Measurements from ENCODE around the gene GTF2E1. TPM values are rescaled to one million over a fixed set of nuclear protein-coding genes. Genes with fewer than 3 reads are reported as not detected.
"Not testable (repeated sequence)": the region's sequence is repeated elsewhere in the genome, so short reads cannot be mapped to it uniquely, and the experiment has no call there.

The GTF2E1 gene
- total RNA-seq, 2 experiments from 2014 or later = 14.8 to 40.8 TPM

GRCh38 chr3:120775411-120775810 is 32.9 kb downstream of the GTF2E1 start:
- POLR2A ChIA-PET = interaction anchor here (1.6 to 1.7 kb wide), 2 partner anchors 10 to 34 kb away, joined by 3 to 4 read pairs; no protein-coding TSS in a partner anchor

DNA sequence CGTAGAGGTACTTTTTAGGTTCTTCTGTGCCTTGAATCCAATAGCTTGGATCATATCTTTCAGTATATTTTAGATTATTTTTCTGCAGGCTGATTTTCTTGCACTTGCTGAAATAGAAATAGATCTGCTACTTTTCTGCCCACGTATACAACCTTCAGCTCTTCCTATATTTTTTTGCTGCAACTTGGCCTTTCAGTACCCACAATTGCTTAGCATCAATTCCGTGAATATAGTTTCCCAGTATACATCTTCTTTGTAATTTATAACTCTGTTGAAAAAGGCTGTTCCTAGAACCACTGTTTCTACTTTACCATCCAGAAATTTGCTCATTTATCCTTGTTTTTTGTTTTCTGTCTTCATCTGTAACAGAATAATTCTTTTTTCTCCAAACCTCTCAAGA is 36.2 kb downstream of the GTF2E1 start:
- H3K9me2 ChIP-seq (ENCODE audit: insufficient read depth, low read length) = no peaks in the 10 kb centered on the region
- ChIA-PET POLR2A (interaction anchor here (0.6 to 2.3 kb wide), 4 partner anchors 10 to 761 kb away, joined by 3 to 8 read pairs (median 4); no protein-coding TSS in a partner anchor), CTCF (ENCODE audit: unreplicated experiment) (interaction anchor here (0.6 kb wide), 1 partner anchor 21 kb away, joined by 3 read pairs; no protein-coding TSS in a partner anchor)
- H3K4me1 ChIP-seq (ENCODE audit: insufficient read depth, low read length, poor library complexity, severe bottlenecking) = no peaks in the 10 kb centered on the region
- no peak overlapping the region for H3K4me2 ChIP-seq (ENCODE audit: low read length)
- BruUV-seq (replicated peaks) = no TSS peak
- peaks cover 75% of the 10 kb centered on the region for H3K36me3 ChIP-seq (ENCODE audit: insufficient read depth, low read length)
- no peaks in the 10 kb centered on the region for H3K9me3 ChIP-seq (ENCODE audit: low read length)
- H3K4me3 ChIP-seq (ENCODE audit: low read depth, low read length, poor library complexity, severe bottlenecking) = no peak overlapping the region
- no peak for DNase-seq (ENCODE audit: low spot score)
- no peaks in the 10 kb centered on the region for H4K20me1 ChIP-seq (ENCODE audit: insufficient read depth, low read length)
- TF ChIP-seq, protein P1, sequence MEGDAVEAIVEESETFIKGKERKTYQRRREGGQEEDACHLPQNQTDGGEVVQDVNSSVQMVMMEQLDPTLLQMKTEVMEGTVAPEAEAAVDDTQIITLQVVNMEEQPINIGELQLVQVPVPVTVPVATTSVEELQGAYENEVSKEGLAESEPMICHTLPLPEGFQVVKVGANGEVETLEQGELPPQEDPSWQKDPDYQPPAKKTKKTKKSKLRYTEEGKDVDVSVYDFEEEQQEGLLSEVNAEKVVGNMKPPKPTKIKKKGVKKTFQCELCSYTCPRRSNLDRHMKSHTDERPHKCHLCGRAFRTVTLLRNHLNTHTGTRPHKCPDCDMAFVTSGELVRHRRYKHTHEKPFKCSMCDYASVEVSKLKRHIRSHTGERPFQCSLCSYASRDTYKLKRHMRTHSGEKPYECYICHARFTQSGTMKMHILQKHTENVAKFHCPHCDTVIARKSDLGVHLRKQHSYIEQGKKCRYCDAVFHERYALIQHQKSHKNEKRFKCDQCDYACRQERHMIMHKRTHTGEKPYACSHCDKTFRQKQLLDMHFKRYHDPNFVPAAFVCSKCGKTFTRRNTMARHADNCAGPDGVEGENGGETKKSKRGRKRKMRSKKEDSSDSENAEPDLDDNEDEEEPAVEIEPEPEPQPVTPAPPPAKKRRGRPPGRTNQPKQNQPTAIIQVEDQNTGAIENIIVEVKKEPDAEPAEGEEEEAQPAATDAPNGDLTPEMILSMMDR (conservative IDR thresholded peaks at IDR 0.05; ENCODE audit: low read length) = no peak
- no peak for TF ChIP-seq EZH2phosphoT487 (IDR thresholded peaks at IDR 0.05; ENCODE audit: borderline replicate concordance, low read depth, low read length)
- intact Hi-C loops (cut with micrococcal nuclease; ENCODE audit: unreplicated experiment) = no loop called here
- no peak overlapping the region for H3K27ac ChIP-seq (ENCODE audit: low read depth, low read length, poor library complexity, severe bottlenecking)
- no peak overlapping the region for H2AFZ ChIP-seq (ENCODE audit: low read length)
- H3K79me2 ChIP-seq (ENCODE audit: insufficient read depth, low read depth, low read length) = no peaks in the 10 kb centered on the region

More at GRCh38 chr3:120775411-120775810, 32.9 kb downstream of the GTF2E1 start:
- H3K79me2 ChIP-seq (ENCODE audit: insufficient read depth, low read depth, low read length) = no peaks in the 10 kb centered on the region
- H3K27ac ChIP-seq (ENCODE audit: low read depth, low read length, poor library complexity, severe bottlenecking) = no peak overlapping the region
- no peak overlapping the region for H2AFZ ChIP-seq (ENCODE audit: low read length)
- no peaks in the 10 kb centered on the region for H3K4me1 ChIP-seq (ENCODE audit: insufficient read depth, low read length, poor library complexity, severe bottlenecking)
- H3K9me2 ChIP-seq (ENCODE audit: insufficient read depth, low read length) = no peaks in the 10 kb centered on the region
- H3K36me3 ChIP-seq (ENCODE audit: insufficient read depth, low read length) = peaks cover 83% of the 10 kb centered on the region
- DNase-seq (ENCODE audit: low spot score) = no peak
- intact Hi-C loops (cut with micrococcal nuclease; ENCODE audit: unreplicated experiment) = no loop called here
- H4K20me1 ChIP-seq (ENCODE audit: insufficient read depth, low read length) = no peaks in the 10 kb centered on the region
- BruUV-seq (replicated peaks) = no TSS peak
- H3K4me2 ChIP-seq (ENCODE audit: low read length) = no peak overlapping the region
- CTCF ChIA-PET (ENCODE audit: unreplicated experiment) = no interaction called here
- H3K4me3 ChIP-seq (ENCODE audit: low read depth, low read length, poor library complexity, severe bottlenecking) = no peak overlapping the region
- no peak for TF ChIP-seq EZH2phosphoT487 (IDR thresholded peaks at IDR 0.05; ENCODE audit: borderline replicate concordance, low read depth, low read length)
- TF ChIP-seq, protein P1 (conservative IDR thresholded peaks at IDR 0.05; ENCODE audit: low read length) = no peak
- no peaks in the 10 kb centered on the region for H3K9me3 ChIP-seq (ENCODE audit: low read length)

- TF ChIP-seq, protein P1 (conservative IDR thresholded peaks at IDR 0.05; ENCODE audit: low read length) = no peak
- TF ChIP-seq EZH2phosphoT487 (IDR thresholded peaks at IDR 0.05; ENCODE audit: borderline replicate concordance, low read depth, low read length) = no peak
- Histone ChIP-seq H3K79me2 (ENCODE audit: insufficient read depth, low read depth, low read length) (no peaks in the 10 kb centered on the region), H3K4me2 (ENCODE audit: low read length) (no peak overlapping the region), H3K36me3 (ENCODE audit: insufficient read depth, low read length) (peaks cover 65% of the 10 kb centered on the region), H3K27ac (ENCODE audit: low read depth, low read length, poor library complexity, severe bottlenecking) (no peak overlapping the region), H3K4me1 (ENCODE audit: insufficient read depth, low read length, poor library complexity, severe bottlenecking) (peaks cover 3% of the 10 kb centered on the region), H3K4me3 (ENCODE audit: low read depth, low read length, poor library complexity, severe bottlenecking) (no peak overlapping the region), H3K9me2 (ENCODE audit: insufficient read depth, low read length) (no peaks in the 10 kb centered on the region), H2AFZ (ENCODE audit: low read length) (no peak overlapping the region), H4K20me1 (ENCODE audit: insufficient read depth, low read length) (no peaks in the 10 kb centered on the region), H3K9me3 (ENCODE audit: low read length) (no peaks in the 10 kb centered on the region)
- CTCF ChIA-PET (ENCODE audit: unreplicated experiment) = no interaction called here
- intact Hi-C loops (cut with micrococcal nuclease; ENCODE audit: unreplicated experiment) = no loop called here
- POLR2A ChIA-PET = interaction anchor here (1.5 kb wide), 1 partner anchor 11 kb away, joined by 3 read pairs; no protein-coding TSS in a partner anchor
- no TSS peak for BruUV-seq (replicated peaks)
- DNase-seq (ENCODE audit: low spot score) = no peak
These were observed 38.4 kb downstream of the GTF2E1 start for GRCh38 chr3:120780977-120781376.

GRCh38 chr3:120785832-120786231 is 43.3 kb downstream of the GTF2E1 start:
- H3K79me2 ChIP-seq (ENCODE audit: insufficient read depth, low read depth, low read length); BruUV-seq (replicated peaks); CTCF ChIA-PET (ENCODE audit: unreplicated experiment); intact Hi-C loops (cut with micrococcal nuclease; ENCODE audit: unreplicated experiment); H3K4me2 ChIP-seq (ENCODE audit: low read length); H2AFZ ChIP-seq (ENCODE audit: low read length); H4K20me1 ChIP-seq (ENCODE audit: insufficient read depth, low read length); H3K4me3 ChIP-seq (ENCODE audit: low read depth, low read length, poor library complexity, severe bottlenecking); H3K9me3 ChIP-seq (ENCODE audit: low read length); H3K4me1 ChIP-seq (ENCODE audit: insufficient read depth, low read length, poor library complexity, severe bottlenecking); H3K9me2 ChIP-seq (ENCODE audit: insufficient read depth, low read length); H3K27ac ChIP-seq (ENCODE audit: low read depth, low read length, poor library complexity, severe bottlenecking); DNase-seq (ENCODE audit: low spot score): not testable (repeated sequence)
- POLR2A ChIA-PET = interaction anchor here (0.6 to 1.8 kb wide), 5 partner anchors 12 to 566 kb away, joined by 3 to 7 read pairs (median 6); no protein-coding TSS in a partner anchor
- H3K36me3 ChIP-seq (ENCODE audit: insufficient read depth, low read length) = peaks cover 24% of the 10 kb centered on the region

All from OCI-LY7 (cell line).